ENCODE results near the gene FCN2. TPM values are rescaled to one million over a fixed set of nuclear protein-coding genes. Genes with fewer than 3 reads are reported as not detected.

The FCN2 gene
- total and polyA plus RNA-seq, 7 donors, result 0.07 TPM; not detected in 6

DNA sequence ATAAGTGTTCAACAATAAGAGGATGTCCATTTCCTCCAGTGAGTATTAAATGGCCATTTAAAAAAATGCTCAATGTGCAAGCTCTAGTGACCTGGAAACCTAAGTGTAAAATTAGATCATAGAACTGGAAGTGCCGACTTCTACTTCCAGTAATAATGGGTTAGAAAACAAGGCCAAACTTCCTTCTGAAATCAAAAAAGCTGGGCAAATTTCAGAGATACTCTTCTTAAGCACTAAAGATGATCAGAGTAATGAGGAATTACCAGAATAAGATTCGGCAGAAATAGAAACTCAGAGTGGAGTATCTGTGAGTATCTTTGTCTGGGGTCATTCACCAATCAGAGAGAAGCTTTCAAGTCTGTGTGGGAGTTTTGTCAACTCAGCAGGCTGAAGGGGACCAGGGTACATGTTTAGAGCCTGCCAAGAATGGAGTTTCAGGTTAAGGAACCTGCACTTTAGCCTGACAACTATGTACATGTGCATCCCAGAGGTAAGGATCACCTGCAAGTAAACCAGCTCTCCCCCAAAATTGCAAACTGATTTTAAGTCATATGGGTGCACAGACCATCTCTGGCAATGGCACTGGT, 17.1 kb downstream of the FCN2 start:
- Histone ChIP-seq H3K4me1 (peaks cover 6% of the 10 kb centered on the region), H3K4me3 (no peak overlapping the region), H3K36me3 (ENCODE audit: insufficient read depth in 1 of 2, low read depth in 1 of 2) (no peaks in the 10 kb centered on the region), H3K27me3 (ENCODE audit: insufficient read depth in 3 of 3, low read length in 2 of 3) (peaks cover 0 to 10% (median 0%) of the 10 kb centered on the region in 3 donors), H3K9me3 (no peaks in the 10 kb centered on the region), H3K27ac (no peak overlapping the region)
- WGBS, 3 donors, result 39 to 47% (median 42%) methylated on average over 2 of the region's 2 CpGs
- intact Hi-C loops (cut with DNase I), result no loop called here
- TF ChIP-seq, protein P1, sequence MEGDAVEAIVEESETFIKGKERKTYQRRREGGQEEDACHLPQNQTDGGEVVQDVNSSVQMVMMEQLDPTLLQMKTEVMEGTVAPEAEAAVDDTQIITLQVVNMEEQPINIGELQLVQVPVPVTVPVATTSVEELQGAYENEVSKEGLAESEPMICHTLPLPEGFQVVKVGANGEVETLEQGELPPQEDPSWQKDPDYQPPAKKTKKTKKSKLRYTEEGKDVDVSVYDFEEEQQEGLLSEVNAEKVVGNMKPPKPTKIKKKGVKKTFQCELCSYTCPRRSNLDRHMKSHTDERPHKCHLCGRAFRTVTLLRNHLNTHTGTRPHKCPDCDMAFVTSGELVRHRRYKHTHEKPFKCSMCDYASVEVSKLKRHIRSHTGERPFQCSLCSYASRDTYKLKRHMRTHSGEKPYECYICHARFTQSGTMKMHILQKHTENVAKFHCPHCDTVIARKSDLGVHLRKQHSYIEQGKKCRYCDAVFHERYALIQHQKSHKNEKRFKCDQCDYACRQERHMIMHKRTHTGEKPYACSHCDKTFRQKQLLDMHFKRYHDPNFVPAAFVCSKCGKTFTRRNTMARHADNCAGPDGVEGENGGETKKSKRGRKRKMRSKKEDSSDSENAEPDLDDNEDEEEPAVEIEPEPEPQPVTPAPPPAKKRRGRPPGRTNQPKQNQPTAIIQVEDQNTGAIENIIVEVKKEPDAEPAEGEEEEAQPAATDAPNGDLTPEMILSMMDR (IDR thresholded peaks at IDR 0.05), result no peak
- DNase-seq (no peak), ATAC-seq (peak in 2 of 4 donors; percentile 24 to 37)

DNA sequence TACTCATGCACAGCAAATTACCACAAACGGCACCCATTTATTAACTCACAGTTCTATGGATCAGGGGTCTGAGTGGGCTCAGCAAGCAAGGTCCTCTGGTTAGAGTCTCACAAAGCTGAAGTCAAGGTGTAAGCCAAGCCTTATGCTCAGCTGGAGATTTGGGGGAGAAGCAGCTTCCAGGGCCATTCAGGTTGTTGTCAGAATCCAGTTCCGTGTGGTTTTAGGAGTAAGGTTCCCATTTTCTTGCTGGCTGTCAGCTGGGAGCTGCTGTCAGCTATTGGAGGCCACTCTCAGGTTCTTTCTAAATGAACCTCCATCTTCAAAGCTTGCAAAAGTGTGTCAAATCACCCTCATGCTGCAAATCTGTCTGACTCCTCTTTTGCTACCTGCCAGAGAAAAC, 17.7 kb downstream of the FCN2 start:
- H3K27ac ChIP-seq, result no peak overlapping the region
- no peak overlapping the region for H3K4me3 ChIP-seq
- no peak for DNase-seq
- no peaks in the 10 kb centered on the region for H3K36me3 ChIP-seq (ENCODE audit: insufficient read depth in 1 of 2, low read depth in 1 of 2)
- H3K27me3 ChIP-seq (ENCODE audit: insufficient read depth in 3 of 3, low read length in 2 of 3), result peaks cover 0 to 10% (median 0%) of the 10 kb centered on the region in 3 donors
- intact Hi-C loops (cut with DNase I), result no loop called here
- peaks cover 6% of the 10 kb centered on the region for H3K4me1 ChIP-seq
- WGBS, 3 donors, result 42 to 49% (median 43%) methylated on average over 2 of the region's 2 CpGs
- TF ChIP-seq, protein P1 (IDR thresholded peaks at IDR 0.05), result no peak
- ATAC-seq, result no peak
- H3K9me3 ChIP-seq, result no peaks in the 10 kb centered on the region

DNA sequence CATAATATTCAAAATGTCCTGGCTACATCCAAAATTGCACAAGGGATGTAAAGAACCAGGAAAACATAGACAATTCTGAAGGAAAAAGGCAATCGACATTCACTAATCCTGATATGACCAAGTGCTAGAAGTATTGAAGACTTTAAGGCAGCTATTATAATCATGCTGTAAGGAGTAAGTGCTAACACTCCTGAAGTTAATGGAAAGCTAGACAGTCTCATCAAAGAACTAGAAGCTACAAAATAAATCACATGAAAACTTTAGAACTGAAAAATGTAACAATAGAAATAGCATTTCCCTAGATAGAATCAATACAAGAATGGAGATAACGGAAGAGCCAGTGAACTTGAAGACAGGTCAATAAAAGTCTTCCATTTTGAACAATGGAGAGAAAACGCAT, 18.6 kb downstream of the FCN2 start:
- Histone ChIP-seq H3K27ac (no peak overlapping the region), H3K36me3 (ENCODE audit: insufficient read depth in 1 of 2, low read depth in 1 of 2) (no peaks in the 10 kb centered on the region), H3K27me3 (ENCODE audit: insufficient read depth in 3 of 3, low read length in 2 of 3) (peaks cover 0 to 10% (median 0%) of the 10 kb centered on the region in 3 donors), H3K4me3 (no peak overlapping the region), H3K4me1 (peaks cover 6% of the 10 kb centered on the region), H3K9me3 (no peaks in the 10 kb centered on the region)
- intact Hi-C loops (cut with DNase I), result no loop called here
- 75 to 97% (median 78%) methylated on average over 3 of the region's 3 CpGs for WGBS, 3 donors
- ATAC-seq (no peak), DNase-seq (no peak)
- TF ChIP-seq, protein P1 (IDR thresholded peaks at IDR 0.05), result no peak

DNA sequence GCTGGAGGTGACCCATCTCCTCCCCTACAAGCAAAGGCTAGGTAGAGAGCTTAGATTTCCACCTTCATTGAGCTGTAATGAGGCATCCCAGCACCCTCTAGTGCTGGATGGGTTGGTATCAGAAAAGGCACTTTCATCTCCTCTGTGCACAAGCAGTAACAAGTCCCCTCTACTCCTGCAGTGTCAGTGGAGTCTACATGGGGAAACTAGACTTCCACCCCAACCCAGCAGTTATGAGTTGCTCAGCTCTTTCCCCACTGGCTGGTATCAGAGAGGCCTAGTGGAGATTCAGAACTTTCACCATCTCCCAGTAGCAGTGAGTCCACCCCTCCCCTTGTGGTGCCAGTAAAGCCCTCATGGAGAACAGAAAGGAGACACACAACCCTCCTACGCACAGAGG, 19.2 kb downstream of the FCN2 start:
- DNase-seq, result no peak
- H3K9me3 ChIP-seq, result no peaks in the 10 kb centered on the region
- WGBS, 3 donors, result 84 to 88% (median 88%) methylated on average over 1 of the region's 1 CpG
- no peak overlapping the region for H3K27ac ChIP-seq
- peaks cover 6% of the 10 kb centered on the region for H3K4me1 ChIP-seq
- H3K27me3 ChIP-seq (ENCODE audit: insufficient read depth in 3 of 3, low read length in 2 of 3), result peaks cover 0 to 9% (median 0%) of the 10 kb centered on the region in 3 donors
- TF ChIP-seq, protein P1 (IDR thresholded peaks at IDR 0.05), result no peak
- no peaks in the 10 kb centered on the region for H3K36me3 ChIP-seq (ENCODE audit: insufficient read depth in 1 of 2, low read depth in 1 of 2)
- intact Hi-C loops (cut with DNase I), result no loop called here
- no peak overlapping the region for H3K4me3 ChIP-seq
- ATAC-seq, result no peak

DNA sequence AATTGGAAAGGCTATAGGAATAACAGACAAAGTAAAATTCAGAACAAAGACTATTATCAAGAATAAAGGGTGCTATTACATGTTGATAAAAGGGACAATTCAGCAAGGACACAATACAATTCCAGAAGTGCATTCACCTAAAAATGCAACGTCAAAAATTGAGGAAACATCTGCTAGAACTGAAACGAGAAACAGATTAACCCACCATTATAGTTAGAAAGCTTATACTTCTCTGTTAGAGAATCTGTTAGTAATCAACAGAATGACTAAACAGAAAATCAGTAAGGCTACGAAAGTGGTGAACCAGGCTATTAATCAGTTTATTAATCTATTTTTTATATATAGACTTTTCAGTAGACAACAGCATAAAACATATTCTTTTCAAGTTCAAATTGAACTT, 22.3 kb downstream of the FCN2 start:
- intact Hi-C loops (cut with DNase I), result no loop called here
- no peak overlapping the region for H3K4me3 ChIP-seq
- ATAC-seq, result no peak
- 43 to 50% (median 46%) methylated on average over 3 of the region's 3 CpGs for WGBS, 3 donors
- no peaks in the 10 kb centered on the region for H3K9me3 ChIP-seq
- no peak for DNase-seq
- no peaks in the 10 kb centered on the region for H3K27me3 ChIP-seq (ENCODE audit: insufficient read depth in 3 of 3, low read length in 2 of 3)
- H3K4me1 ChIP-seq, result no peaks in the 10 kb centered on the region
- TF ChIP-seq, protein P1 (IDR thresholded peaks at IDR 0.05), result no peak
- no peaks in the 10 kb centered on the region for H3K36me3 ChIP-seq (ENCODE audit: insufficient read depth in 1 of 2, low read depth in 1 of 2)
- no peak overlapping the region for H3K27ac ChIP-seq
